NOMO-1 treated with dmso at 0.1 percent for 144 hours (cell line): ENCODE data around the gene KIAA1328.
A peak's percentile ranks its signal among the peaks of the same experiment; 100 is the strongest.

Experiments
- DNase-seq: peaks from one replicate; lab custom pipeline; 2025; ENCODE audit not compliant: unreplicated experiment; lab: John Stamatoyannopoulos, UW

Gene KIAA1328

GRCh38 chr18:37249171-37249886 lies 420.4 kb downstream of the KIAA1328 start:
- no peak for DNase-seq

GRCh38 chr18:37249895-37250618 lies 421.1 kb downstream of the KIAA1328 start:
- no peak for DNase-seq

GRCh38 chr18:37251679-37252078 lies 422.8 kb downstream of the KIAA1328 start:
- DNase-seq = no peak

- no peak for DNase-seq
These were observed 423.4 kb downstream of the KIAA1328 start for GRCh38 chr18:37252342-37252741.

GRCh38 chr18:37252854-37253393 lies 424.0 kb downstream of the KIAA1328 start:
- no peak for DNase-seq

GRCh38 chr18:37253394-37254235 lies 424.7 kb downstream of the KIAA1328 start:
- DNase-seq = no peak

GRCh38 chr18:37254236-37254754 lies 425.4 kb downstream of the KIAA1328 start:
- DNase-seq = no peak

GRCh38 chr18:37254973-37255372 lies 426.0 kb downstream of the KIAA1328 start:
- DNase-seq = no peak

- no peak for DNase-seq
These were observed 429.2 kb downstream of the KIAA1328 start for GRCh38 chr18:37258131-37258530.

- no peak for DNase-seq
These were observed 429.9 kb downstream of the KIAA1328 start for GRCh38 chr18:37258819-37259218.

- no peak for DNase-seq
These were observed 430.8 kb downstream of the KIAA1328 start for GRCh38 chr18:37259711-37260110.

GRCh38 chr18:37260367-37261093 lies 431.6 kb downstream of the KIAA1328 start:
- no peak for DNase-seq

GRCh38 chr18:37261246-37261840 lies 432.4 kb downstream of the KIAA1328 start:
- DNase-seq = no peak

- no peak for DNase-seq
These were observed 433.1 kb downstream of the KIAA1328 start for GRCh38 chr18:37261988-37262387.

- DNase-seq = no peak
These were observed 436.0 kb downstream of the KIAA1328 start for GRCh38 chr18:37264956-37265355.

GRCh38 chr18:37265382-37265781 lies 436.5 kb downstream of the KIAA1328 start:
- DNase-seq = no peak

GRCh38 chr18:37266290-37266689 lies 437.4 kb downstream of the KIAA1328 start:
- DNase-seq = no peak

- DNase-seq = peak; percentile 27
These were observed 441.2 kb downstream of the KIAA1328 start for GRCh38 chr18:37270038-37270665.

GRCh38 chr18:37270666-37271052 lies 441.7 kb downstream of the KIAA1328 start:
- no peak for DNase-seq

GRCh38 chr18:37272226-37272625 lies 443.3 kb downstream of the KIAA1328 start:
- DNase-seq = no peak
